Fibroblast of lung (primary cell): ENCODE measurements around the gene METTL8. TPM values are rescaled to one million over a fixed set of nuclear protein-coding genes. Genes with fewer than 3 reads are reported as not detected.

Experiments used
- DNase-seq, 2 donors: peaks; one replicate each; pipeline versions ENCODE4 v3.0.0 to v3.0.0-alpha.2; 2010; ENCODE audit warnings: low read depth in 2 of 2
- H2AFZ ChIP-seq: 2 replicates; pipeline ENCODE4 v1.5.1; 2012; ENCODE audit warnings: low read length, control low read depth, inconsistent platforms
- H3K27ac ChIP-seq: 2 replicates; pipeline ENCODE4 v1.5.1; 2011; ENCODE audit warnings: low read length, control low read depth; ENCODE audit not compliant: insufficient read depth
- H3K27me3 ChIP-seq: 2 replicates; pipeline ENCODE4 v1.5.1; 2011; ENCODE audit warnings: mild to moderate bottlenecking, low read length; ENCODE audit not compliant: control insufficient read depth, insufficient read depth
- H3K36me3 ChIP-seq: 2 replicates; pipeline ENCODE4 v1.5.1; 2011; ENCODE audit warnings: low read length; ENCODE audit not compliant: control insufficient read depth, insufficient read depth
- H3K4me1 ChIP-seq: 2 replicates; pipeline ENCODE4 v1.5.1; 2011; ENCODE audit warnings: low read length; ENCODE audit not compliant: control insufficient read depth, insufficient read depth; ENCODE audit errors: extremely low read depth
- H3K4me2 ChIP-seq: 2 replicates; pipeline ENCODE4 v1.5.1; 2011; ENCODE audit warnings: low read length, control low read depth; ENCODE audit not compliant: insufficient read depth; ENCODE audit errors: extremely low read depth
- H3K4me3 ChIP-seq, 4 experiments: fragments of 200-600 bp in 1 of 4; sonication (generic) in 1 of 4; replicated peaks in 1 of 4; 2 replicates each; pipeline ENCODE4 v1.5.1; 2011 to 2016; ENCODE audit warnings: low read length in 4 of 4, low read depth in 3 of 4, mild to moderate bottlenecking in 3 of 4, control low read depth in 2 of 4, inconsistent platforms in 1 of 4, mixed read lengths in 1 of 4; ENCODE audit not compliant: insufficient read depth in 1 of 4; ENCODE audit errors: control extremely low read depth in 1 of 4
- H3K79me2 ChIP-seq: 2 replicates; pipeline ENCODE4 v1.5.1; 2012; ENCODE audit warnings: mild to moderate bottlenecking, low read length, inconsistent platforms; ENCODE audit not compliant: control insufficient read depth, insufficient read depth
- H3K9ac ChIP-seq: 2 replicates; pipeline ENCODE4 v1.5.1; 2011; ENCODE audit warnings: mild to moderate bottlenecking, low read length, control low read depth; ENCODE audit not compliant: insufficient read depth
- H3K9me3 ChIP-seq: 2 replicates; pipeline ENCODE4 v1.5.1; 2012; ENCODE audit warnings: low read depth, low read length; ENCODE audit not compliant: control insufficient read depth, insufficient read depth
- H4K20me1 ChIP-seq: 2 replicates; pipeline ENCODE4 v1.5.1; 2011; ENCODE audit warnings: low read length; ENCODE audit not compliant: control insufficient read depth, insufficient read depth; ENCODE audit errors: extremely low read depth
- EZH2 ChIP-seq: IDR thresholded peaks from 2 replicates; pipeline ENCODE4 v1.5.1; 2012; ENCODE audit warnings: low read length, control low read depth, mild to moderate bottlenecking; ENCODE audit errors: missing control alignments
- polyA plus RNA-seq, 2 donors: library from polyadenylated mRNA; depleted of rRNA in 1 of 2; stranded (reverse) in 1 of 2; unstranded in 1 of 2; fragments of >200 nt; gene quantifications; 2 replicates each; pipeline ENCODE4 v1.2.1, GENCODE V29; 2011 to 2012; ENCODE audit warnings: missing spikeins in 1 of 2
- total RNA-seq: library from RNA; depleted of rRNA; stranded (reverse); fragments of >200 nt; gene quantifications from 2 replicates; pipeline ENCODE4 v1.2.1, GENCODE V29; 2014
- TF ChIP-seq, protein P1 (sequence below), 2 donors: IDR thresholded peaks in 1 of 2; conservative IDR thresholded peaks in 1 of 2; 1 replicate in 1 of 2; 2 replicates in 1 of 2; pipeline ENCODE4 v1.5.1; 2011 to 2012; ENCODE audit warnings: low read length in 2 of 2, control low read depth in 1 of 2, inconsistent platforms in 1 of 2, low read depth in 1 of 2, mild to moderate bottlenecking in 1 of 2

The METTL8 gene
- total and polyA plus RNA-seq, 2 donors (not counting 1 experiment from before 2014, with no cell fraction given), result 16.7 to 22.4 TPM

DNA sequence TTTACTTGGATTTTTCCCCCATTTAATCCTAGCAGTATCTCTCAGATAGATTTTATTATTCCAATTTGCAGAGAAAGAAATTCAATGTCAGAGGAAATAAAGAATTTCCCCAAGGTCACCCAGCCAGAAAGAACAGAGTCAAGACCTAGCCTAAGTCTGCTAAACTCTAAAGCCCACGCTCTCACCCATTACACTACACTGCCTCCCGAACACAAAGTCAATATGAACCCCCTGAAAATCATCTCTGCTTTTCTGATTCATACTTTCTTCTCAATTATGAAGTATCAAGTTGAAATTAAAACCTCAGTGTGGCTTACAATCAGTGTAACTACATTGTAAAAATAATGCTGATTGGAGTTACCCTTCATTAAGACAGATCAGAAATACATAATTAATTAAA, 89.6 kb downstream of the METTL8 start:
- TF ChIP-seq, protein P1, sequence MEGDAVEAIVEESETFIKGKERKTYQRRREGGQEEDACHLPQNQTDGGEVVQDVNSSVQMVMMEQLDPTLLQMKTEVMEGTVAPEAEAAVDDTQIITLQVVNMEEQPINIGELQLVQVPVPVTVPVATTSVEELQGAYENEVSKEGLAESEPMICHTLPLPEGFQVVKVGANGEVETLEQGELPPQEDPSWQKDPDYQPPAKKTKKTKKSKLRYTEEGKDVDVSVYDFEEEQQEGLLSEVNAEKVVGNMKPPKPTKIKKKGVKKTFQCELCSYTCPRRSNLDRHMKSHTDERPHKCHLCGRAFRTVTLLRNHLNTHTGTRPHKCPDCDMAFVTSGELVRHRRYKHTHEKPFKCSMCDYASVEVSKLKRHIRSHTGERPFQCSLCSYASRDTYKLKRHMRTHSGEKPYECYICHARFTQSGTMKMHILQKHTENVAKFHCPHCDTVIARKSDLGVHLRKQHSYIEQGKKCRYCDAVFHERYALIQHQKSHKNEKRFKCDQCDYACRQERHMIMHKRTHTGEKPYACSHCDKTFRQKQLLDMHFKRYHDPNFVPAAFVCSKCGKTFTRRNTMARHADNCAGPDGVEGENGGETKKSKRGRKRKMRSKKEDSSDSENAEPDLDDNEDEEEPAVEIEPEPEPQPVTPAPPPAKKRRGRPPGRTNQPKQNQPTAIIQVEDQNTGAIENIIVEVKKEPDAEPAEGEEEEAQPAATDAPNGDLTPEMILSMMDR (conservative IDR thresholded peaks at IDR 0.05 in 1 of 2, IDR thresholded peaks at IDR 0.05 in 1 of 2; ENCODE audit: low read depth in 1 of 2, low read length in 2 of 2), result no peak
- TF ChIP-seq EZH2, result no peak
- Histone ChIP-seq H3K79me2 (no peaks in the 10 kb centered on the region), H3K36me3 (no peaks in the 10 kb centered on the region), H3K4me3 (no peak overlapping the region), H3K27me3 (no peaks in the 10 kb centered on the region), H3K4me2 (no peak overlapping the region), H3K9me3 (no peaks in the 10 kb centered on the region), H3K27ac (no peak overlapping the region), H4K20me1 (no peaks in the 10 kb centered on the region), H2AFZ (no peak overlapping the region), H3K9ac (no peak overlapping the region), H3K4me1 (peaks cover 9% of the 10 kb centered on the region)
- no peak for DNase-seq

DNA sequence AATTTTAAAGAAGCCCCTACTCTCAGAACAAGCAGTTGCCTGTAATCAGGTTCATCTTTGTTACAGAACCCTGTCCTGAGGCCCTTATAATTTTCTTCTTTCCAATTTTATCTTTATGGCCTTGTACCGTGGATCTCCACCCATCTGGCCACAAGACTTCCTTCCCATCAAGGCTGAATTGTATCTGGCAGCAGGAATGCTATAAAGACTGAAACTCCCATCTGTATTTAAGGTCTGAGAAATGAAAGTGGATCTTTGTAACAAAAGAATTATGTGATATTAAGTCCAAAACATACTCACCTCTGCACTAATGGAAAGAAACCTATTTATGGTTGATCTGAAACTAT, 91.8 kb downstream of the METTL8 start:
- TF ChIP-seq, protein P1 (conservative IDR thresholded peaks at IDR 0.05 in 1 of 2, IDR thresholded peaks at IDR 0.05 in 1 of 2; ENCODE audit: low read depth in 1 of 2, low read length in 2 of 2), result no peak
- TF ChIP-seq EZH2, result no peak
- H3K4me2 ChIP-seq, result no peak overlapping the region
- no peaks in the 10 kb centered on the region for H3K9me3 ChIP-seq
- H3K4me1 ChIP-seq, result peaks cover 5% of the 10 kb centered on the region
- no peak overlapping the region for H3K4me3 ChIP-seq
- no peak overlapping the region for H2AFZ ChIP-seq
- H3K9ac ChIP-seq, result no peak overlapping the region
- no peak overlapping the region for H3K27ac ChIP-seq
- DNase-seq, result no peak
- no peaks in the 10 kb centered on the region for H3K79me2 ChIP-seq
- no peaks in the 10 kb centered on the region for H3K36me3 ChIP-seq
- no peaks in the 10 kb centered on the region for H4K20me1 ChIP-seq
- no peaks in the 10 kb centered on the region for H3K27me3 ChIP-seq

DNA sequence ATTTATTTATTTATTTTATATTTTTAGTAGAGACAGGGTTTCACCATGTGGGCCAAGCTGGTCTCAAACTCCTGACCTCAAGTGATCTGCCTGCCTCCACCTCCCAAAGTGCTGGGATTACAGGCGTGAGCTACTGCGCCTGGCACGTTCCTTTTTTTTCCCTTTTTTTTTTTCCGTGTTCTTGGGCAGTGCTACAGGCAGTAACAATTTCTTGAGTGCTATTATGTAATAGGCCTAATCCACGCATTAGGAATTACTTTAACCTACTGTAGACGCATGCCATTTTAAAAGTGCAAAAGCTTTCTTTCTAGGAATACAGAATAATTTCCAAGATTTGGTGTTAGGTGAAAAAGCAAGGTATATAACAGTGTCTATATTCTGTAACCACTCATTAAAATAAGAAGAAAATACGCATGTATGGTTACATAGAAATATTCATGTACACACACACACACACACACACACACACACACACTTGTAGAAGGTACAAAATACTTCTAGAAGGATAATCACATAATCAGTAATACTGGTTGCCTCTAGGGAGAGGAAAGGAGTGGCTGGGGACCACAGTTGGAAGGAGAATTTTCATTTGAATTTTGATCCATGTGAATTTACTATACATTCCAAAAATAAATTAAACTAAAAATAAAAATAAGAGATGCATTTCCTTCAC, 92.3 kb downstream of the METTL8 start:
- no peaks in the 10 kb centered on the region for H3K36me3 ChIP-seq
- no peak overlapping the region for H2AFZ ChIP-seq
- no peak overlapping the region for H3K4me2 ChIP-seq
- no peaks in the 10 kb centered on the region for H3K27me3 ChIP-seq
- no peaks in the 10 kb centered on the region for H3K79me2 ChIP-seq
- no peaks in the 10 kb centered on the region for H4K20me1 ChIP-seq
- H3K27ac ChIP-seq, result no peak overlapping the region
- H3K9ac ChIP-seq, result no peak overlapping the region
- no peaks in the 10 kb centered on the region for H3K9me3 ChIP-seq
- no peak for DNase-seq
- no peak overlapping the region for H3K4me3 ChIP-seq
- peaks cover 2% of the 10 kb centered on the region for H3K4me1 ChIP-seq
- no peak for TF ChIP-seq EZH2
- TF ChIP-seq, protein P1 (conservative IDR thresholded peaks at IDR 0.05 in 1 of 2, IDR thresholded peaks at IDR 0.05 in 1 of 2; ENCODE audit: low read depth in 1 of 2, low read length in 2 of 2), result no peak
